ENCODE data around the gene BACH2. TPM values are rescaled to one million over a fixed set of nuclear protein-coding genes. Genes with fewer than 3 reads are reported as not detected.

The BACH2 gene
- total and polyA plus RNA-seq, 2 of the 8 experiments (the other 6 are each of a cell fraction or from before 2014, with no cell fraction given), result 1.9 to 5.9 TPM

DNA sequence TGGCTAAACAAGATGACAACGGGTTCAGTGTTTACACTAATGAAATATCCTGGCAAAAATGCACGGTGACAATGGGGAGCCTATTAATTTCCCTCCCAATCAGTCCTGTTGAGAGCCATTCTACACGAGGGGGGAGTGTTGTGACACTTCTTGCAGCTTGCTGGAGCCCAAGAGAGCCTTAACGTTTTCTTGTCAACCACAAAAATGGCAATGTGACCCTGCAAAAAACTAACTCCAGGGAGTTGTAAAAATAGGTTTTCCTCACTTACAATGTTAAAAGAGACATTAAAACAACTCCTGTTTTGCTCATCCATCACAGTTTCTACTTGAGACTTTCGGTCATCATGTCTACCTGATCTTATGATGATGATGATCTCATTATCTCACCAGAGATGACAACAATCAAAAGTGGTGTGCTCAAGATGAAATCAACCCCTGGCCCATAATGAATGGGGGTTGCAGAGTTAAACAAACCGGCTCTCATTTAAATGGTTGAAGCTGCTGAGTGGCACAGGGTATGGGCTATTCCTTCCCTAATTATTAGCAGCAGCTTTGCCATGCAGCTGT, 344.5 kb downstream of the BACH2 start (continued):
- TF ChIP-seq CHD7 (IDR thresholded peaks at IDR 0.05; ENCODE audit: insufficient replicate concordance, low read length) (no peak), EZH2 (IDR thresholded peaks at IDR 0.05; ENCODE audit: low read depth, low read length, severe bottlenecking) (no peak), SP2 (IDR thresholded peaks at IDR 0.05; ENCODE audit: low read length) (no peak), EGR1 (IDR thresholded peaks at IDR 0.05; ENCODE audit: borderline replicate concordance, low read depth, low read length) (no peak), POU5F1 (IDR thresholded peaks at IDR 0.05; ENCODE audit: low read depth, low read length) (no peak), EP300 (IDR thresholded peaks at IDR 0.05; ENCODE audit: borderline replicate concordance in 1 of 2, low read depth in 2 of 2, low read length in 2 of 2) (no peak)
